Measurements from ENCODE around the gene ISG20. TPM values are rescaled to one million over a fixed set of nuclear protein-coding genes. Genes with fewer than 3 reads are reported as not detected.

The ISG20 gene
- total RNA-seq, 1 donor from 2014 or later, result 0.65 TPM

DNA sequence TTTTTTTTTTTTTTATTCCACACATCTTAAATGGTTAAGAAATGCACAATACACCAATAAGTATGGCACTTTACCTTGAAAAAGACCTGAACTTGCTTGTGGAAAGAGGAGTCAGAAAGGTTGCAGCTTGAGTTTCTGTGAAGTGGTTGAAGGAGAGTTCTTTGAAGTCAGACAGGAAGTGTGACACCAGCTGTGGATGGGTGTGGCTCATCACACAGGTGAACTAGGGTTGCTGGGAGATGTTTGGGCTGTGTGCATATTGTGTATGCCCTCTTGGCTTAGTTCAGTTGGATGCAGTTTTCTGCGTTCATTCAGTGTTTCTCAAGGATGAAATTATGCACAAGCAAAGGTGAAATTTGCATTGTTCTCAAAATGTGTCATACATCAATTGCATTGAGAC, 11.4 kb upstream of the ISG20 start:
- H3K79me2 ChIP-seq (ENCODE audit: low read depth), result peaks cover 69% of the 10 kb centered on the region
- H4K20me1 ChIP-seq (ENCODE audit: low read depth), result peaks cover 92% of the 10 kb centered on the region
- peaks cover 14% of the 10 kb centered on the region for H3K4me1 Mint-ChIP-seq

DNA sequence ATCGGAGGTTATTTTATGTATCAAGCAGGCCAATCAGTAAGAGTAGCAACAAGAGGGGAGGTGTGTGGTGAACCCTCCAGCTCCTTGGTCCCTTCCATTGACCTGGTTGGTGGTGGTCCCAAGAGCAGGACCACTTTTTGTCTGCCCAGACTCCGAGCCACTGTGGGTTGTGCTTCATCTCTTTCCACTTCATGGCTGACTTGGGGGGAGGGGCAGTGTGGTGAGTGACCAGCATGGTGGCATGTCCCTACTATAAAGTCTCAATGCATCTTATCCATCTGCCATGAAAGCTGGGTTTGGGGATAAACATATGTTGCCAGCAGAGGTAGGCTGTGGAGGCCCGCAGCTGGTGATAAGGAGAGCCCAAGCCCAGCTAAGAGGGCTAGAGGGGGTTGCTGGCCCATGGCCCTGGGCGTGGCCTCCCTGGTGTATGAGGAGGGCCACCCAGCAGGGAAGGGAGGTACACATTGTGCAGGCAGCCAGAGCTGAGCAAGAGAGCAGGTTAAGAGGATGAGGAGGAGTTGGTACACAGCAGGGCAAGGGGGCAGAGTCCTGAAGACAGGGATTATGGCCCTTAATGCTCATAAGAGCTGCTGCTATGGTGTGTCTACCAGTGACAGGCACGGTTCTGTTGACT, 10.7 kb upstream of the ISG20 start:
- Mint-ChIP-seq H3K4me3 (no peak overlapping the region), H3K9me3 (no peaks in the 10 kb centered on the region), H3K27ac (no peak overlapping the region), H3K4me1 (peaks cover 11% of the 10 kb centered on the region), H3K36me3 (peaks cover 20% of the 10 kb centered on the region), H3K27me3 (ENCODE audit: insufficient read depth, low read depth) (peaks cover 2% of the 10 kb centered on the region)
- peaks cover 85% of the 10 kb centered on the region for H4K20me1 ChIP-seq (ENCODE audit: low read depth)
- no peak overlapping the region for H3K4me2 ChIP-seq
- no peak overlapping the region for H2AFZ ChIP-seq (replicated peaks)
- no peak for TF ChIP-seq EZH2 (IDR thresholded peaks at IDR 0.05)
- TF ChIP-seq, protein P1, sequence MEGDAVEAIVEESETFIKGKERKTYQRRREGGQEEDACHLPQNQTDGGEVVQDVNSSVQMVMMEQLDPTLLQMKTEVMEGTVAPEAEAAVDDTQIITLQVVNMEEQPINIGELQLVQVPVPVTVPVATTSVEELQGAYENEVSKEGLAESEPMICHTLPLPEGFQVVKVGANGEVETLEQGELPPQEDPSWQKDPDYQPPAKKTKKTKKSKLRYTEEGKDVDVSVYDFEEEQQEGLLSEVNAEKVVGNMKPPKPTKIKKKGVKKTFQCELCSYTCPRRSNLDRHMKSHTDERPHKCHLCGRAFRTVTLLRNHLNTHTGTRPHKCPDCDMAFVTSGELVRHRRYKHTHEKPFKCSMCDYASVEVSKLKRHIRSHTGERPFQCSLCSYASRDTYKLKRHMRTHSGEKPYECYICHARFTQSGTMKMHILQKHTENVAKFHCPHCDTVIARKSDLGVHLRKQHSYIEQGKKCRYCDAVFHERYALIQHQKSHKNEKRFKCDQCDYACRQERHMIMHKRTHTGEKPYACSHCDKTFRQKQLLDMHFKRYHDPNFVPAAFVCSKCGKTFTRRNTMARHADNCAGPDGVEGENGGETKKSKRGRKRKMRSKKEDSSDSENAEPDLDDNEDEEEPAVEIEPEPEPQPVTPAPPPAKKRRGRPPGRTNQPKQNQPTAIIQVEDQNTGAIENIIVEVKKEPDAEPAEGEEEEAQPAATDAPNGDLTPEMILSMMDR (IDR thresholded peaks at IDR 0.05), result no peak
- TF ChIP-seq EZH2phosphoT487 (IDR thresholded peaks at IDR 0.05), result no peak
- peaks cover 63% of the 10 kb centered on the region for H3K79me2 ChIP-seq (ENCODE audit: low read depth)
- no peak overlapping the region for H3K4me3 ChIP-seq
- H3K9me3 ChIP-seq (ENCODE audit: low read depth), result no peaks in the 10 kb centered on the region
- H3K4me1 ChIP-seq, result peaks cover 9% of the 10 kb centered on the region
- H3K27ac ChIP-seq, result no peak overlapping the region
- peaks cover 3% of the 10 kb centered on the region for H3F3A ChIP-seq (ENCODE audit: low read depth)
- no peaks in the 10 kb centered on the region for H3K27me3 ChIP-seq
- H3K9ac ChIP-seq, result no peak overlapping the region
- no peak for DNase-seq (ENCODE audit: low spot score)
- no peaks in the 10 kb centered on the region for H3K36me3 ChIP-seq

More for the DNA sequence above, 11.4 kb upstream of the ISG20 start:
- DNase-seq (ENCODE audit: low spot score), result no peak
- Histone ChIP-seq H3F3A (ENCODE audit: low read depth) (no peaks in the 10 kb centered on the region), H2AFZ (replicated peaks) (no peak overlapping the region), H3K4me2 (no peak overlapping the region), H3K36me3 (no peaks in the 10 kb centered on the region), H3K4me1 (peaks cover 16% of the 10 kb centered on the region), H3K4me3 (no peak overlapping the region), H3K9ac (no peak overlapping the region), H3K27me3 (no peaks in the 10 kb centered on the region), H3K9me3 (ENCODE audit: low read depth) (no peaks in the 10 kb centered on the region), H3K27ac (no peak overlapping the region)
- H3K27ac Mint-ChIP-seq, result no peak overlapping the region
- TF ChIP-seq, protein P1 (IDR thresholded peaks at IDR 0.05), result no peak
- TF ChIP-seq EZH2phosphoT487 (IDR thresholded peaks at IDR 0.05) (no peak), EZH2 (IDR thresholded peaks at IDR 0.05) (no peak)
- H3K9me3 Mint-ChIP-seq, result no peaks in the 10 kb centered on the region
- H3K36me3 Mint-ChIP-seq, result peaks cover 20% of the 10 kb centered on the region
- H3K4me3 Mint-ChIP-seq, result no peak overlapping the region
- H3K27me3 Mint-ChIP-seq (ENCODE audit: insufficient read depth, low read depth), result peaks cover 2% of the 10 kb centered on the region

DNA sequence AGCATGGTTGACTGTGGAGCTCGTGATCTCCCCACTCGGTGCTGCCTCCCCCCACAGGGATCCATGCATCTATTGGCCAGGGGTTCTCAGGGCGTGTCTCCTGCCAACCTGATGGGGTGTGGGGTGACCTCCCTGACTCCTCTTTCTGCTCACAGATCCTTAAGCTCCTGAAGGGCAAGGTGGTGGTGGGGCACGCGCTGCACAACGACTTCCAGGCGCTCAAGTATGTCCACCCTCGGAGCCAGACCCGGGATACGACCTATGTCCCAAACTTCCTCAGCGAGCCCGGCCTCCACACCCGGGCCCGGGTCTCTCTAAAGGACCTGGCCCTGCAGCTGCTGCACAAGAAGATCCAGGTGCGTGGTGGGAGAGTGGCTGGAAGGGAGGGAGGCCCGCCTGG, 9.7 kb upstream of the ISG20 start:
- Histone ChIP-seq H4K20me1 (ENCODE audit: low read depth) (peaks cover 76% of the 10 kb centered on the region), H2AFZ (replicated peaks) (no peak overlapping the region), H3K4me2 (no peak overlapping the region), H3K9ac (no peak overlapping the region), H3F3A (ENCODE audit: low read depth) (peaks cover 8% of the 10 kb centered on the region), H3K9me3 (ENCODE audit: low read depth) (no peaks in the 10 kb centered on the region), H3K4me1 (peaks cover 5% of the 10 kb centered on the region), H3K27me3 (no peaks in the 10 kb centered on the region), H3K4me3 (no peak overlapping the region), H3K27ac (no peak overlapping the region), H3K36me3 (no peaks in the 10 kb centered on the region), H3K79me2 (ENCODE audit: low read depth) (peaks cover 53% of the 10 kb centered on the region)
- Mint-ChIP-seq H3K9me3 (no peaks in the 10 kb centered on the region), H3K27me3 (ENCODE audit: insufficient read depth, low read depth) (peaks cover 2% of the 10 kb centered on the region), H3K4me1 (peaks cover 5% of the 10 kb centered on the region), H3K27ac (no peak overlapping the region), H3K4me3 (no peak overlapping the region), H3K36me3 (peaks cover 26% of the 10 kb centered on the region)
- no peak for DNase-seq (ENCODE audit: low spot score)
- TF ChIP-seq EZH2phosphoT487 (IDR thresholded peaks at IDR 0.05) (no peak), EZH2 (IDR thresholded peaks at IDR 0.05) (no peak)
- TF ChIP-seq, protein P1 (IDR thresholded peaks at IDR 0.05), result no peak
